T-helper 1 cell treated with Interleukin-12 subunit alpha and Interleukin-12 subunit beta and Interleukin-4 antibody, amounts not matched to agents 30 μg/mL and 1 μg/mL, for 36 hours (primary cell): Measurements from ENCODE around the gene MMP23B.
"Not testable (repeated sequence)": the region's sequence is repeated elsewhere in the genome, so short reads cannot be mapped to it uniquely, and the experiment has no call there.

Experiments
- H3K27ac Mint-ChIP-seq: one replicate; pipeline ENCODE4 v1.8.0; 2021; ENCODE audit warnings: mild to moderate bottlenecking, mixed read lengths
- H3K27me3 Mint-ChIP-seq: one replicate; pipeline ENCODE4 v1.8.0; 2021; ENCODE audit warnings: low read depth, mixed read lengths
- H3K36me3 Mint-ChIP-seq: one replicate; pipeline ENCODE4 v1.8.0; 2021; ENCODE audit warnings: low read depth, mixed read lengths
- H3K4me1 Mint-ChIP-seq: one replicate; pipeline ENCODE4 v1.8.0; 2021; ENCODE audit warnings: low read depth, mixed read lengths
- H3K4me3 Mint-ChIP-seq: one replicate; pipeline ENCODE4 v1.8.0; 2021; ENCODE audit warnings: mild to moderate bottlenecking, moderate library complexity, mixed read lengths
- H3K9me3 Mint-ChIP-seq: one replicate; pipeline ENCODE4 v1.8.0; 2021; ENCODE audit warnings: mixed read lengths

The MMP23B gene

DNA sequence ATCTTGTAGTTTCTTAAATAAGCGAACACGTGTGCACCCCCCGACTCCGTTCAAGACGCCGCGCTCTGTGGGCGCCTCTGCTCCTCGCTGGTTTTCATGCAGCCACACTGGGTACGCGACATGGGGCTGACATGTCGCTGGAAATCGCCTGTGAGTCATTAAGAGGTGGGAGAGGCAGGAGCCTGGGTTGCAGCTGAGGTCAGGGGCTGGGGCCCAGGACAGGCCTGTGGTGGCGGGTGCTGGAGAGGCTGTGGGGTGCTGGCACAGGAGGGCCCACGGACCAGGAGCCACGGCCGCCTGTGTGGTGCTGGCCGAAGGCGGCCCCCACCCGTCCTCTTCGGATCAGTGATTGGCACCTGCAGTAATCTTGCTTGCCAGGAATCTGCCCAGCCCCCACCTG, 42.8 kb downstream of the MMP23B start:
- peaks cover 19% of the 10 kb centered on the region for H3K4me1 Mint-ChIP-seq
- not testable (repeated sequence) for H3K9me3 Mint-ChIP-seq, H3K27me3 Mint-ChIP-seq, H3K27ac Mint-ChIP-seq, H3K4me3 Mint-ChIP-seq
- H3K36me3 Mint-ChIP-seq = peaks cover 13% of the 10 kb centered on the region

DNA sequence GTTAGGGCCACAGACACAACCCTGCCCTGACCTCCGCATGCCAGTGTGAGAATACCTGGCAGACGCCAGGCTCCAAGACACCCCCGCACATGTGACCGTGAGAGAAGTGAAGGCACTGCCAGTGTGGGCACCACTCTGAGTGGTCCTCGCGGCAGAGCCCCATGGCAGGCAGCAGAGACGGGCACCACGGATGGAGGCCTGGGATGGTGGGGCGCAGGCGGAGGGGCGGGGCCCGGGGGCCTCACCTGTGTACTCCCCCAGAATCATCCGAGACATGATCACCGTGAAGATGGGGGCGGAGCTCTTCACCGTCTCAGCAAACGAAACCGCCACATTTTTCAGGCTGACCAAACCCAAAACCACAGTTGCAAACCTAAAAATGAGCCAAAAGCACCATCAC, 43.2 kb downstream of the MMP23B start:
- peaks cover 19% of the 10 kb centered on the region for H3K4me1 Mint-ChIP-seq
- not testable (repeated sequence) for H3K9me3 Mint-ChIP-seq, H3K27me3 Mint-ChIP-seq, H3K27ac Mint-ChIP-seq, H3K4me3 Mint-ChIP-seq
- H3K36me3 Mint-ChIP-seq = peaks cover 11% of the 10 kb centered on the region

DNA sequence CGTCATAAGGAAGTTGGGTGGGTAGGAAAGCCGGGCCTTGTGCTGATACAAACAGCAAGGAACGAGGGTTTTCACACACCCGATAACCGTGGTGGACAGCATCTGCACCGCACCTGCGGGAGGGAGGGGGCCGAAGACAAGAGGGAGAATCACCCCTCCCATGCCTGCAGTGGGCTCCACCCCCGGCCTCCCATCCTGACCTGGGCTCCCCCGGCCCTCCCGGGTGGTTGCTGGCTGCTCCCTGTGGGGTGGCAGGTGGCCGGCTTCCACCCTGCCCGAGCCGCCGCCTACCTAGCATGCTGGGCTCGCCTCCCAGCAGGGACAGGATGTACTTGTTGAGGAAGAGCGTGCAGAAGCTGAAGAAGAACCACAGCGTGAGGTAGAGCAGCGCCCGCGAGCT, 44.1 kb downstream of the MMP23B start:
- peaks cover 11% of the 10 kb centered on the region for H3K36me3 Mint-ChIP-seq
- H3K4me1 Mint-ChIP-seq = peaks cover 19% of the 10 kb centered on the region
- H3K4me3 Mint-ChIP-seq, H3K27me3 Mint-ChIP-seq, H3K9me3 Mint-ChIP-seq, H3K27ac Mint-ChIP-seq: not testable (repeated sequence)

DNA sequence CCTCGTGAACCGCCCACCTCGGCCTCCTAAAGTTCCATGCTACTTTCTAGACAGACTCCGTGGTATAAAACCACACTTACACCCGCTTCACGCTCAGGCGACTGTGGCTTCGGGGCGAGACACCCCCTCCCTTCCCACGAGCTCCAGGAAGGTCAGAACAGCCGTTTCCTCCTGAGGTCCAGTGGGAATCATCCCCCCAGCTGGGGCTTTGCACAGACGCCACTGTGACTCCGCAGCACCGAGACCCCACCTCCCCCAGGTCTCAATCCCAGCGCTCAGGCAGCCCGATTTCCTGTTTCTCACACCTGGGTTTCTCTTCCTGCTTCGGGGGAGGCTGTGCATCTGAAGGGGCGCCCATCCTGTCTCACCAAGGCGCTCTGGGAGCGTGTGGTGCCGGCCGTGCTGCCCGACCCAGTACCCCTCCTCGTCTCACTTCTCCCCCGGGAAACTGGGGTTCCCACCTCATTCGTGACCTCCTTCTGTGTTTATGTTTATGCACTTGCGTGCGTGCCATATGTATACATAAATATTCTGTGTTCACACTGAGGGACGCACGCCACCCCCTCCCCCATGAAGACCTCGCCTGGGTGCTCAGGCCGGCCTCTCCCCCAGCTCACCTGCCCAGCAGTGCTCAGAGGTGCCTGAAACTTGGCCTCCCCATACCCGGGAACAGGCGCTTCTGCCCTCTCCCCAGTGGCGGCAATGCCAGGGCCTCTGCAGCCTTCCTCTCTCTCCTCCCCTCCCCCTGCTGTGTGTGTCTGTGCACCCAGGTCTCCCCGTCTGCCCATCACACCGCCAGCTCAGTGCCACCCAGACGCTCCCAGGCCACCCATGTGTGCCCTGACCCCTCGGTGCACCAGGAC, 46.0 kb downstream of the MMP23B start:
- H3K27me3 Mint-ChIP-seq = no peaks in the 10 kb centered on the region
- H3K36me3 Mint-ChIP-seq = peaks cover 9% of the 10 kb centered on the region
- no peaks in the 10 kb centered on the region for H3K9me3 Mint-ChIP-seq
- H3K27ac Mint-ChIP-seq = peak overlapping the region; percentile 94
- H3K4me1 Mint-ChIP-seq = peaks cover 19% of the 10 kb centered on the region
- H3K4me3 Mint-ChIP-seq = peak overlapping the region; percentile 73

DNA sequence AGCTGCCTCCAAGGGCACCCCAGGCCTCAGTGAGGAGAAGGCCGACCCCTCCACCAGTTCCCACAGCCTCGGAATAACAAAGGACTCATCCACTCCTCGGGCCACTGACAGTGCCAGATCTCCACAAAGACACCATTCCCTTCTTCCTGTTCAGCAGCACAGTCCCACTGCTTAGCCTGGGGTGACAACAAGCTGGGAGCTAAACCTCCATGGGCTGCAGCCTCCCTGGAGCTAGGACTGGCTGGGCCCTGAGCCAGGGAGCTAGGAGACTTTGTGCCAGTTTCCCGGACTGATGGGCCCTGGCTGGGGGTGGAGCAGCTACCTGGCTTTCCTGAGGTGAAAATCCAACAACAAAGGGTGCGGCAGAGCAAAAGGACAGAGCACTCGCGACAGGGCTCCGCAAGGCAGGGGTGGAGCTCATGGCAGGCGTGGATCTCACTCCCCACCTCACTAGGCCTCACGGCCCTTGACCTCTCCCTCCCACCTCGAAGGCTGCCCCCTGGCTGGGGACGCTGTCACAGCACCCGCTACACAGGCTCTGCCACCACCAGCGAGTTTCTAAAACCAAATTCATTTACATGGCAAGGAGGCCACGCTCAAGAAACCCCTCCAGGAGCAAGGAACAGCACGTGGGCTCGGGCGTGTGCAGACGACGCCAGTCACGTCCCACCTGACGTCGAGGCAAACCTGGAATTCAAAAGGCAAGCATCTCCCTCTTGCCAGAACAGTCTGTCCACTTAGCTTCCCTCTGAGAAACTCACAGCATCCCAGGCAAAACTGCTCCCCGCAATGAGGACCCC, 46.8 kb downstream of the MMP23B start:
- no peaks in the 10 kb centered on the region for H3K9me3 Mint-ChIP-seq
- no peaks in the 10 kb centered on the region for H3K27me3 Mint-ChIP-seq
- H3K27ac Mint-ChIP-seq = peak overlapping the region; percentile 94
- peaks cover 19% of the 10 kb centered on the region for H3K4me1 Mint-ChIP-seq
- peak overlapping the region; percentile 73 for H3K4me3 Mint-ChIP-seq
- H3K36me3 Mint-ChIP-seq = peaks cover 7% of the 10 kb centered on the region

DNA sequence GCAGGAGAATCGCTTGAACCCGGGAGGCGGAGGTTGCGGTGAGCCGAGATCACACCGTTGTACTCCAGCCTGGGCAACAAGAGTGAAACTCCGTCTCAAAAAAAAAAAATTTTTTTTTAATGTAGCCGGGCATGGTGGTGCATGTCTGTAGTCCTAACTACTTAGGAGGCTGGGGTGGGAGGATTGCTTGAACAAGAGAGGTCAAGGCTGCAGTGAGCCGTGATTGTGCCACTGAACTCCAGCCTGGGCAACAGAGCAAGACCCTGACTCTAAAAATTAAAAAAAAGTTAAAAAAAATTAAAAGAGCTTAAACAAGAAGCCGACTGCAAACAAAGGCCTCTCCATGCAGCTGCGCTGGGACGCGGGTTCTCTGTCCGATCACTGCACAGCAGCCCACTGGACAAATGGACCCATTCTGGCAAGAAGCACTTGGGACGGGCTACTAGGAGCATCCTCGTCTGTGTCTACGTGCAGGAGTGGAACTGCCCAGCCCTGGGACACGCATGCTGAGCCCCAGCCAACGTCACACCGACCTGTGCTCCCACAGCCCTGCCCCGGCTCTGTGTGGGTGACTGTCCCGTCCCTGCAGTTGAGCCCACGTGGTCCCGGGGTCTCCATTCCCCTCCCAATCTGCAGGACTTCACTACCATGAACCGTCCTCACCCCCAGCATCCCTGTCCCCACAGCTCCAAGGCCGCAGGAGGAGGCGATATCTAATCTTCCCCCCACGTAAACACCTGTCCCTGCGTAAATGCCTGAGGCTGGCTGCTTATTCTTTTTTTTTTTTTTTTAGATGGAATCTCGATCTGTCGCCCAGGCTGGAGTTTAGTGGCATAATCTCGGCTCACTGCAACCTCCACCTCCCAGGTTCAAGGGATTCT, 48.3 kb downstream of the MMP23B start:
- Mint-ChIP-seq H3K36me3 (peaks cover 6% of the 10 kb centered on the region), H3K27me3 (no peaks in the 10 kb centered on the region), H3K4me1 (peaks cover 19% of the 10 kb centered on the region), H3K4me3 (no peak overlapping the region), H3K9me3 (no peaks in the 10 kb centered on the region), H3K27ac (no peak overlapping the region)

DNA sequence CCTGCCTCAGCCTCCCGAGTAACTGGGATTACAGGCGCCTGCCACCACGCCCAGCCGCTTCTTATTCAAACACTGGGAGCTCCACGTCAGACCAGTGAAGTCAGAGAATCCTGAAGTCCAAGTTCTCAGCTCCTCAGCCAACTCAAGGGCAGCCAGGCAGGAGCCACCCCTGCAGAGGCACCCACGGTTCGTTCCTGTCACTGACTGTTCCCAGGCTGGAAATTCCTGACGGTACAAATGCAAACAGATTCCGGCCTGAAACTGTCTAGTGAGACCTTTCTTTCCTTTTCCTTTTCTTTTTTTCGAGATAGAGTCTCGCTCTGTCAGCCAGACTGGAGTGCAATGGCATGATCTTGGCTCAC, 48.9 kb downstream of the MMP23B start:
- Mint-ChIP-seq H3K27me3 (no peaks in the 10 kb centered on the region), H3K36me3 (peaks cover 8% of the 10 kb centered on the region), H3K4me1 (peaks cover 21% of the 10 kb centered on the region), H3K9me3 (no peaks in the 10 kb centered on the region), H3K4me3 (no peak overlapping the region), H3K27ac (peak overlapping the region; percentile 62)

DNA sequence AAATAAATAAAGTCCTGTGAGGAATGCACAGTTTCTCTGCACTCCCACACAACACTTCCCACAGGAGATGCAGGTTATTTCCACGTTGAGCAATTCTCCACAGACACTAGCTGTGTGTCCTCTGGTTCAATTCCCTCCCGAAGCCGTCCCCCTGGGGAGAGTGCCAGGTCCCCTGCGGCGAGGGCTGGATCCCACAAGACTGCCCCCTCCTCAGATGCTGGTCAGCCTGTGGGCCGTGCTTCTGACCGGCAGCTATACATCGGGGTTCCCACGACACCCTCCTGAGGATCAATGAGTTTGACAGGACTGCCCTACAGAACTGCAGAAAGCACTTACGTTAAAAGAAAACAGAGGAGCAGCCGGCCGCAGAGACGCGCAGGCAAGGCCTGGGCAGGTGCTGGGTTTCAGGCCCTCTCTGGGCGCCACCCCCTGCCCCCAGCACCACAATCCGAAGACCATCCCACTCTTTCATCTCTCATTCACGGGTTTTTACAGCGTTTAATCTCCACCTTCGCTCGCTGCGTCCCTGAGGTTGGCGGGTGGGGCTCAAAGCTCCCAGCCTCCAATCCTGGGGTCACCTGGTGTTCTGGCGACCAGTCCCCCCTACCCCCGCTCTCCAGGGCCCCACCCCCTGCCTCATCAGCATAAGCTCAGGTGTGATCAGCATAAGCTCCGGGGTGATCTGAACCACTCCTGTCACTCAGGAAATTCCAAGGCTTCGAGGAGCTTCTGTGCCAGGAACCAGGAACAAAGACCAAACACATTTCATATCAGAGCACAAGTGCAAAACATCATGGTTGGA, 51.3 kb downstream of the MMP23B start:
- H3K36me3 Mint-ChIP-seq = peaks cover 3% of the 10 kb centered on the region
- no peaks in the 10 kb centered on the region for H3K9me3 Mint-ChIP-seq
- H3K4me3 Mint-ChIP-seq = no peak overlapping the region
- H3K27ac Mint-ChIP-seq = no peak overlapping the region
- H3K27me3 Mint-ChIP-seq = no peaks in the 10 kb centered on the region
- peaks cover 13% of the 10 kb centered on the region for H3K4me1 Mint-ChIP-seq
